Suppressor macrophage (primary cell): ENCODE results near the gene CLEC12A.
"Not testable (repeated sequence)": the region's sequence is repeated elsewhere in the genome, so short reads cannot be mapped to it uniquely, and the experiment has no call there.

Experiments
- DNase-seq, 4 experiments: peaks; one replicate each; pipeline ENCODE4 v3.0.0-alpha.2; 2020 to 2022
- total RNA-seq, 17 experiments: gene quantifications; one replicate each; lab custom pipeline; 2026; ENCODE audit warnings: mixed read lengths in 6 of 17, inconsistent platforms in 3 of 17; lab: John Stamatoyannopoulos, UW

CLEC12A gene
- total RNA-seq, result 3.5 to 59.2 (median 13.3) reads per million in 17 experiments

DNA sequence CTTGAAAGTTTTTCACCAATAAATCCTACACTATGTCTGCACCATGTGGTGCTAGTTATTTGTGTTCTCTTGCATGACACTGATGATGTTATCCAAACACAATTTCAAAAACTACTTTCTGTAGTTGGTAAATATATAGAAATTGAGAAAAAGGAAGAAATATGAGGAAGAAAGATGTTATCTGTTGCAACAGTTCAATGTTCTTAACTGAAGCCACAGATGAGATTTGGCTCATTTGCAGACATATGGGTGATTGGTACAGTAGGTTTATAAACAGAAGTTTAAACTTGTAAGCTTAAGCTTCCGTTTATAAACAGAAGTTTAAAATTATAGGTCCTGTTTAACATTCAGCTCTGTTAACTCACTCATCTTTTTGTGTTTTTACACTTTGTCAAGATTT, at the start of gene CLEC12A:
CLEC12A (plus strand) TSS at position 229 of the 400 bp plus-strand sequence. CDS start 188 bp downstream, outside the sequence.
- peak; percentile 39 to 82 (median 68) for DNase-seq

DNA sequence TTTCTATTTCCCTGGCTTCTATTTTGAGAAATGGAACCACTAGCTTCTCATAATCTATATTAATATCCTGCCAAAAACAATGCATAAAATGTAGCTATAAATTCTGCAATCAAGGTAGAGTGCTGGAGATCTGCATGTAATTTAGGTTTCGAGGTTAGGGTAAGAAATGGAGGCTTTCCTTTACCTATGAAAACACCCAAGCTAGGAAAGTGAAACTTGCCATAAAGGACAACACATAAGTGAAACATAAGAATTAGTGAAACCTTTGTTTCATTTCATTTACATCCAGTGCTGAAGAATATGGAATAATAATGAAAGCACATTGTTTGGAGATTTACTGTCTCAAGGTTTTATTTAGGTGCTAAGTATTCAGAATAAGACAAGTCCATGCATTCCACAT, 48.8 kb upstream of the CLEC12A start:
- DNase-seq, result no peak

DNA sequence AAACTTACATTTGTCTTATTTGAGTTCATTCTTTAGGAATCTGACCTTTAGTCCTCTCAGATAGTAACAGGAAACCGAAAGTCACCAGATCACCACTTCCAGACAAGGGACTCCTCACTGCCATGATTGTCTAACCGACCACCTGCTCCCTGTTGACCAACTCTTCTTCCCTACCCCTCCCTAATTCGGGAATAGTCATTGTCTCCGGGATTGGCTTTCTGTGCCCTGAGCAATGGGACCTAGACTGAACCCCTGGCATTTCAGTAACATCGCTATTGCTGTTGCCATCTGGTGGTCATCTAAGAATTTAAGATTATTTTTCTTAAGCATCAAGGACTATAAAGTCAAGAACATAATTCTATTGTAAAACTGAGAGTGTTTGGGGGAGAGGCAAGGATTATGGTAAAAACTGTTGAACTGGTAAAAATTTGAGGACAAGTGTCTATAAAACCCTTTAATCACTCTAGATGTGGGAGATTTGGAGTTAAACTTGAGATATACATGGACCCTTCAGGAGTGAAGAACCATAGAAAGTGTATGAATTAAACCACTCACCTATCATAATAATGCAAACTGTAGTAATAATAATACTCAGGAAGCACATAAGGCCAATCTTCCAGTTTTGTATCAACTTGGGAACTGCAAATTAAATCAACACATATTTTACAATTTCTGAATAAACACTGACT, 45.4 kb upstream of the CLEC12A start:
- peak in 3 of 4 experiments; percentile 41 to 72 (median 62) for DNase-seq

DNA sequence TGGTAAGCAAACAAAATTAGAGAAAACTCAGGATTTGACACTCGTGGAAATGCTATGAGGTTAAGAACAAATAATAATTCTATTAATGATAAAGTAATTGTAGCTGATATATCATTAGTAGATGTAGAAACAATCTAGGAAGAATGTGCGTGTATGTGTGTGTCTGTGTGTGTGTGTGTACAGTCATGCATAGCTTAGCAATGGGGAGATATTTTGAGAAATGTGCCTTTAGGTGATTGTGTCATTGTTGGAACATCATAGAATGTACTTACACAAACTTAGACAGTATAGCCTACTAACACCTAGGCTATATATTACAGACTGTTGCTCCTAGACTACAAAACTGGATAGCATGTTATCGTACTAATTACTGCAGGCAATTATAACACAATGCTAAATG, 44.3 kb upstream of the CLEC12A start:
- DNase-seq, result no peak

DNA sequence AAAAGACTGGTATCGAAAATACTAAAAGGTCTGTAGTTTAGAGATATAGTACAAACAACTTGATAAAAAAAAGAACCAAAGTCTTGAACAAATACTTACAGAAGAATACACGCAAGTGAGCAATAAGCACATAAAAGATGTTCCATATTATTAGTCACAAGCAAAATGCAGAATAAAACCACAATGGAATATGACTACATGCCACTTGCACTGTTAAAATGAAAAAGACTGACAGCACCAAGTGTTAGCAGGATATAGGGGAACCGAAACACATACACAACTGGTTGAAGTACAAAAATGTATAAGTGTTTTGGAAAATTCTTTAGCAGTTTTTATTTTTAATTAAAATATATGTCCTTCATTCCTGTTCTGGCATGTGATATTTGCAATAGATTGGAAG, 42.6 kb upstream of the CLEC12A start:
- DNase-seq, result peak in 3 of 4 experiments; percentile 21 to 51 (median 46)

DNA sequence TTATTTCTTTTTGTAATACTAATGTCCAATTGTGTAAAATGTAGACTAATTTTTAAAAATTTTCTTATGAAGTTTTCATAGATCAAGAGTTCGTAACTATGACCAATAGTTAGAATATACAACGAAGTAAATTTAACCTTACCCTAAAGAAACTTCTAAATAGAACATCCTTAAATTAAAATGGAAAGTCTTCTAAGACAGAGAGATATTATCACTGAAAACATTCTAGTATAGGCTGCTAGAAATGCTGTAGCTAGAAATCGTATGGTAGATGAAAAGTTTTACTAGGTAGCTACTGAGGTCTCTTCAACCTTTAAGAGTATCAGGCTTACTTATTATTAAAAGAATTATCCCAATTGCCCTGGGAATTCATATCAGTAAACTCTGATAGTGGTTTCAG, 40.0 kb upstream of the CLEC12A start:
- DNase-seq, result no peak

DNA sequence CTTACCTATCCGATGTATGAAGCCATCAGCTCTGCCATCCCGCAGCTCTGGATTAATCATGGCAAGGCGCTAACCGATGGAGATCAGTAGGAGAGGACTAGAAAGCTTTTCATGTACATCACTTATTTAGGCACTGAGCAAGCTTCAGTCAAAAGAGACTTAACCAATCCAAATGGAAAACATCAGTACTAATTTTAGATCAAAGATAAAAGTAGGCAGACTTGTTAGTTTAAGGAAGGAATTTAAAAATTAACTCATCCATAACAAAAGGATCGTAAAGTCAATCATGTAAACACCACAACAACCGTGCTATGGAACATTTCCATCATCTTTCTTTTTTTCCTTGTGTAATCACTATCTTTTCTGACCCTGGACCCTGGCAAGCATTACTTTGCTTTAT, 38.9 kb upstream of the CLEC12A start, which contains the start of gene CLEC2A:
CLEC2A (minus strand) TSS at position 101 of the 400 bp plus-strand sequence; CDS start at position 60, 41 bp downstream.
- no peak for DNase-seq

DNA sequence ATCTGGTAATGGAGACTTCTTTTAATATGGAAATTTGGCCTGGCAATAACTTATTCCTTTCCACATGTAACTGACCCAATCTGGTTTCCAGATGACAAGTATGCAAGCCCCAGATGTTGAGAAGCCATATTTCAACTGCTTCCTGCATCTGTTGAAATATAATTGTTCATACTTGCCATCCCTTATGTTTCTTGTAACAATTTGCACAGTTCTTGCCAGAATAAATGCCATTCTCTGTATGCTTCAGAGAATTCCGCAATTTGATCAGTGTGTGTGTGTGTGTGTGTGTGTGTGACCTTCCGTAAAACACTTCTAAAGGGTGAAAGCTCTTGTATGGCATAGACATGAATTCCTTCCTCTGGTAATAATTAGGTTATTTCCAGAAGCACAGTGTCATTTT, 37.3 kb upstream of the CLEC12A start:
- peak in 2 of 4 experiments; percentile 15 to 35 for DNase-seq

DNA sequence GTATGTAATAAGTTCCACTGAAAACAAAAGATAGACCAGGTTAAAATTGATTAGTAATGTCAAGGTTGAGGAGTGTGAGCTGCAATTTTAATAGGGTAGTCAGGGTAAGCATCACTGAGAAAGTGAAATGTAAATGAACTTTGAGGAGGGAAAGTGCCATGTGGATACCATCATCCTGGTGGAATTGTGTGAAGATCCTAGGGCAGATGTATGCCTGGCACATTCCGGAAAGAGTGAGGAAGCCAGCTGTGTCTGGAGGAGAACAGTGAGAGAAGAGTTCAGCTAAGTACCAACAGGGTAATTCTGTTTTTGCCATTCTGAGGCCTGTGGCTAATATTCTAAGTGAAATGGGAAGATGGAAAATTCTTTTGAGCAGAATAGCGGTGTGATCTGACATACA, 36.2 kb upstream of the CLEC12A start:
- no peak for DNase-seq

DNA sequence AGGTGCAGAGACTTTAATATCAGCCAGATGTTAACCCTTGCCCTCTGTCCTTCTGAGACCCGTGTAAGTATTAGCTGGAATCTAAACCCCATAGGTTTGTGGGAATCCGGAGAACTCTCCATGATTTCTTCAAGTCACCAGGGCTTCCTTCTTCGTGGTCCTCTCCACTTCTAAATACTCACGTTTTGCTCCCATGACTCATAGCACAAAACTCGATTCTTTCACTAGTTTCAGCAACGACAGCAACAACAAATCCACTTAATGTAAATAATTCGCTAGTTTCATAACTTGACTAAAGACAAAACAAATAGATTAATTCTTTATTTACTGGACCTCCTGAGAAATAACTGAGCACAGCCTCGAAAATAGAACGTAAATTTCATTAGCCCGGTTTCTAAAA, 34.6 kb upstream of the CLEC12A start:
- peak in 2 of 4 experiments; percentile 28 for DNase-seq

DNA sequence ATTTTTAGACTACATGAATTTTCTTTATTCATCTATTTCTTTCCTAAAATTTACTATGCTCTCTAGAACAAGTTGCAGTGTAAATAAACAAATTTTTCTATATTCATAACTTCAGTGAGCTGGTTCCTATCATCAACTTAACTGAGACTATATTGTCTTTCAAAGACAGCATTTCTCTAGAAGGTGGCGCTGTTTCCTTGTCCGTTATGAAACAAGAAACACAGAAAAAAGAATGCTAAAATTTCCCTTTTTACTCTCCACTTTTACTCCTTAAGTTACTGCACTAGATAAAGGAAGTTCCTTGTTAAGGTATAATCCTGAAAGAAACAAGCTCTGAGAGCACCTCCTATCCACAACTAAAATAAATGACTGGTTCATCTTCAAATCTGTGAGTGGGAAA, 30.8 kb upstream of the CLEC12A start:
- peak; percentile 35 to 80 (median 56) for DNase-seq

DNA sequence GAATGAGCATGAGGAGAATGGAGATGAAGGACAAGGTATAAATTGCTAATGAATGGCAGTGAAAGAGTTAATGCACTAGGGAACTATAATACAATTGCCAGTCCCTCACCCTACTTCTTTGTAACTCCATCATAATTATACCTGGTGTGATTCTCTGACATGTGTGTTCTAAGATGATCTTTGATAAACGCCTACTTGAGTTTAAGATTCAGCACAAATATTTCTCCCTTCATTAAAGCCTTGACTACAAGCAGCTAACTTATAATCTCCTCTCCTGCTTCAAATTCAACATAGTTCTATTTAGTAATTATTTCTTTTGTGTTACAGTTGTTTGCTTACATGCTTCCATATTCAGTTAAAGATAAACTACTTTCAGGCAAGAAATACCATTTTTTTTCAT, 29.4 kb upstream of the CLEC12A start:
- no peak for DNase-seq

DNA sequence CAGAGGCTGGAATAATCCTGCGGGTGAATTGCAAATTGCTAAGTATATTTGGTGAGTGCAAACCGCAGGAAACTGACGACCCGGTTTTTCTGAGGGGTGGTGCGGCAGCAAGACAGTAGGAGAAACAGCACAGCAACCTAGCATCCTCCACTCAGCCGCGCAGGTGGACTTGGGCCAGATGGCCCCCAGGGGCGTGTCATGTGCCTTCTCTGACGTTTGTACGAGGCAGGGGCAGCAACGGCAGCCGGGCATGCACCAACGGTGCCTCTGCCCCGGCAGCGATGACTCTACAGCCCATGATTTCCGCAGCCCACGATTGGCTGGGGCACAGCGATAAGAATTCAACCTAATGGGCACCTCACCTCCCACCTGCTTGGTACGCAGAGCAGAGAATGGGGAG, 28.0 kb upstream of the CLEC12A start:
- DNase-seq, result peak in 3 of 4 experiments; percentile 60 to 80 (median 67)

DNA sequence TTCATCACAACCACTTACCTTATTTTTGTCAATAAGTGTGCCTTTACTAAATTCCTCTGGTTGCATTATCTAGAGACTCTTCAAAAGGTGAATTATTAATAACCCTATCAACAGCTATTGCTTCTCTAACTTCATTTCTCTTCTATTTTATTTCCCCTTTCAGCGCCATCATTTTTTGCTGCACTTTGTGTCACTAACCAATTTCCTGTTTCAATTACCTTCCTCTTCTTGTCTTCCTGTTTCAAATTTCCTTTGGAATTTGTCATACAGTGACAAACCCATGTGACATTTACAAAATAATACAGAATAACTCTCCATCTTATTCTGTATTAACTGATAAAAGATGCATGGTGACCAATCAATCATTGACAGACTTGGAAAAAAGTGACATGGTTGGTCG, 26.8 kb upstream of the CLEC12A start:
- peak in 3 of 4 experiments; percentile 11 to 71 (median 70) for DNase-seq

DNA sequence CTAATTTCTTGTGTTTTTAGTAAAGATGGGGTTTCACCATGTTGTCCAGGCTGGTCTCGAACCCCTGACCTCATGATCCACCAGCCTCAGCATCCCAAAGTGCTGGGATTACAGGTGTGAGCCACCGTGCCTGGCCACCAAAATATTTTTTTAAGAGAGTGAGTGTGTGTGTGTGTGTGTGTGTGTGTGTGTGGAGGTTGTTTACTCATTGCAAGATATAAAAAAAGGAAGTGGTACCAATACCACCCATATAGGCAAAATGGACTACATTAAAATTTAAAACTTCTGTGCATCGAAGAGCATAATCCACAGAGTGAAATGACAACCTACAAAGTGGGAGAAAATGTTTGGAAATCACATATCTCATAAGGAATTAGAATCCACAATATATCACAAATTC, 23.5 kb upstream of the CLEC12A start:
- peak in 1 of 4 experiments; percentile 30 for DNase-seq

DNA sequence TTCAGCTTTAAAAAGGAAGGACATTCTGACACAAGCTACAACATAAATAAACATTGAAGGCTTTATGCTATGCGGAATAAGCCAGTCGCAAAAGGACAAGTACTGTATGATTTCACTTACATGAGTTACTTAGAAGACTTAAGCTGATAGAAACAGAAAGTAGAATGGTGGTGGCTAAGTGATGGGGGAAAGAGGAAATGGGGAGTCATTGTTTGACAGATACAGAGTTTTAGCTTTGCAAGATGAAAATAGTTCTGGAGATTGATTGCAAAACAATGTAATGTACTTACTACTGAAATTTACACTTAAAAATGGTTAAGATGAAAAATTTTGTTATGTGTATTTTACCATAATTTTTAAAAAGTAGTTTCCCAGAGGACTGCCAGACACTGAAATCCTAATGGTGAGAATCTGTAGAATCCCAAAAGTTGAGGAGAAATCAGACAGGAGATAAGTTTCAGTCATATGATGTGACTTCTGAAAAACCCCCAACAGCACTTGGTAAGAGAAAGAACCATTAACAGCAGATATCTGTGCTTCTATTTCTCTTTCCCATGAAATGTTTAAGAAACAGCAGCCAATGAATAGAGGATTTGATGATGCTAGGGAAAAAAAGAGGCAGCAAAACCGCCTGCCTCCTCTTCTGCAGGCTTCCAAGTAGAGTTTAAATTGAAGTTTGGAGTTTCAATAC, 22.5 kb upstream of the CLEC12A start:
- peak in 2 of 4 experiments; percentile 73 to 74 for DNase-seq

DNA sequence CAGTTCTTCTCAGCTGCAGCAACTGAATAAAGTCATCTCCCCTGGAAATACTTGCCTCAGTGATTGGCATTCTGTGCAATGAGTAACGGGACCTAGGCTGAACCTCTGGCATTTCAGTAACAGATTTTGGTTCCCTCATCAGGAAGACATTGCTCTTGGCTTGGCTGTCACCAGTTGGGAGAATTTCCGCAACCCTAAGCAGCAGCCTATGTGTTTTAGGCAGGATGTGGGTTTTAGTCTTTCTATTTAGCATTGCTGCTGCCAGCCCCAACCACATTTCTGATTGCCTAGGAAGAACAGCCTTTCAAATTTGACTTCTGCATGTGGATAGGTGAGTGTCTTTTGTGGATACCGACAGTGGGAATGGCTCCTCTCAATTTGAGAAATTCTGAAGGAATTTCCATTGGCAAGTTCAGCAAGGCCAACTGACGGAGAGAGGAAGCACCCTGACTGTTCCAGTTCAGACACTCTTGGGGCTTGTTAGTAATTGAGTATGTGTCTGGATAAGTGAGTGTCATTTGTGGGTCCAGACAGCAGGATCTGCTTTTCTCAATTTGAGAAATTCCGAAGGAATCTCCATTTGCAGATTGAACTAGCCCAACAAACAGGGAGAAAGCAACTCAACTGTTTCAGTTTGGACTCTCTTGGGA, 20.1 kb upstream of the CLEC12A start:
- peak; percentile 34 to 57 (median 44) for DNase-seq

DNA sequence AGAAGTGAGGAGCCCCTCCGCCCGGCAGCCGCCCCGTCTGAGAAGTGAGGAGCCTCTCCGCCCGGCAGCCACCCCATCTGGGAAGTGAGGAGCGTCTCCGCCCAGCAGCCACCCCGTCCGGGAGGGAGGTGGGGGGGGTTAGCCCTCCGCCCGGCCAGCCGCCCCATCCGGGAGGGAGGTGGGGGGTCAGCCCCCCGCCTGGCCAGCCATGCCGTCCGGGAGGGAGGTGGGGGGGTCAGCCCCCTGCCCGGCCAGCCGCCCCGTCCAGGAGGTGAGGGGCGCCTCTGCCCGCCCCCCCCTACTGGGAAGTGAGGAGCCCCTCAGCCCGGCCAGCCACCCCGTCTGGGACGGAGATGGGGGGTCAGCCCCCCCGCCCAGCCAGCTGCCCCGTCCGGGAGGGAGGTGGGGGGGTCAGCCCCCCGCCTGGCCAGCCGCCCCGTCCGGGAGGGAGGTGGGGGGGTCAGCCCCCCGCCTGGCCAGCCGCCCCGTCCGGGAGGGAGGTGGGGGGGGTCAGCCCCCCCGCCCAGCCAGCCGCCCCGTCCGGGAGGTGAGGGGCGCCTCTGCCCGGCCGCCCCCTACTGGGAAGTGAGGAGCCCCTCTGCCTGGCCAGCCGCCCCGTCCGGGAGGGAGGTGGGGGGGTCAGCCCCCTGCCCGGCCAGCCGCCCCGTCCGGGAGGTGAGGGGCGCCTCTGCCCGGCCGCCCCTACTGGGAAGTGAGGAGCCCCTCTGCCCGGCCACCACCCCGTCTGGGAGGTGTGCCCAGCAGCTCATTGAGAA, 18.1 kb upstream of the CLEC12A start:
- not testable (repeated sequence) for DNase-seq

DNA sequence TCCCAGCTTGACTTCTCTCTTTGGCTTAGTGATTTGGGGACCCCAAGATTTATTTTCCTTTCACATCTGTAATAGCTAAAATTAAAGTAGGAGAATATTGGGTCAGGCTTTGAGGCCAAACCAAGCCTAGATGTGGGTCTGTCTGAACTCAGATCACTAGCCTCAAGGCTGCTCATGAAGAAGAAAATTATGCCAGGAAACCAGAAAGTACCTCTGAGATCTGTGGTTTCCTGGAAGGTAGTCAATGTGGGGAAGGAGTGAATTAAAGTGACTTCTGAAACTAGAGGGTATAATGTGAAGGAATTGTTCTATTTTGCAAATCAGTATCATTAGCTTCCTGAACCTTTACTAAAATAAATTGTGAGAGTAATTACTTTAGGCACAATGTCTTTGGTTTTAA, 13.4 kb upstream of the CLEC12A start:
- no peak for DNase-seq

DNA sequence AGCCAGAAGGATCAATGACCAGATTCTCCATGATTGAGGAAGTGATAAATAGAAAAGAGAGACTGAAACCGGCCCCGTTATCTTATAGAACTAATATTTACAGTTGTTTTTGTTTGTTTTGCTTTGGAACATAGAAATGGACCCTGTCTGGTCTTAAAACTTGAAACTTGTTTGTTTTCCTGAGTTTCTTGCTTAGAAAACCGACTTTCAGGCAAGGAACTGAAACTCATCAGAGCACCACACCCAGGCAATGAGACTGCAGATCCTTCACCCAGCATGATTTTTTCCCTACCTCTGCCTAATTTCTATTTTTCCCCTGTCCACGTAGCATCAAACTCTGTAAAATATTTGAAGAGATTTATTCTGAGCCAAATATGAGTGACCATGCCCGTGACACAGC, 10.6 kb upstream of the CLEC12A start:
- peak in 2 of 4 experiments; percentile 29 to 55 for DNase-seq

DNA sequence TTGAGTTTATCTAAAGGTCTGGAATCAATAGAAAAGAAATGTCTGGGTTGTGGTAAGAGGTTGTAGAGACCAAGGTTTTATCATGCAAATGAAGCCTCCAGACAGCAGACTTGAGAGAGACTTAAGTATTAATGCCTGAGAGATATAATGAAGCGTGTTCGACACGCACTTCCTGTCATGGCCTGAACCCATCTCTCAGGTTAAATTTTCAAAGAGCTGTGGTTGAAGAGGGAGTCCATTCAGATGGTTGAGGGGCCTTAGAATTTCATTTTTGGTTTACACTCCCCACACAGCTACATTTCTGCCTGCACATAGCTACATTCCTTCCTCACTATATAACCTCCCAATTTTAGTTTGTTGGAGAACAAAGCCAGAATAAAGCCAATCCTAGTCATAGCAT, 10.1 kb upstream of the CLEC12A start:
- no peak for DNase-seq

DNA sequence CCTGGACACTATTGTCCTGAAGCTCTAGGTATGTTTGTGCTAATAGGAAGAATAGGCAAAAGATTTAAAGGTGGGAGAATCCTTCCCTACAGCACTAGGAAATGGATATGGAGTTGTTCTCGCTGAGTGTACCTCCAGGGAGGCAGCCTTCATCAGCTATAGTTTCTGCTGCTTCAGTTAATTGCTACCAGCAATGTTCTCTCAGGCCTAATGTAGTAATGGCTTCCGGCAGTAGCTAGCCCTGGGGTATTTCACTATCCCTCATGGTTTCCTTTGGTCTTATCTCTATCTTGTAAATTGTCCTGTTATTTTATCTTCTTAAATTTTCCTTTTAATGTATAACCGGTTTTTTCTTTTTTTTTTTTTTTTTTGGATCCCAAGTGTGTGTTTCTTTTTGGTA, 9.3 kb upstream of the CLEC12A start:
- no peak for DNase-seq

DNA sequence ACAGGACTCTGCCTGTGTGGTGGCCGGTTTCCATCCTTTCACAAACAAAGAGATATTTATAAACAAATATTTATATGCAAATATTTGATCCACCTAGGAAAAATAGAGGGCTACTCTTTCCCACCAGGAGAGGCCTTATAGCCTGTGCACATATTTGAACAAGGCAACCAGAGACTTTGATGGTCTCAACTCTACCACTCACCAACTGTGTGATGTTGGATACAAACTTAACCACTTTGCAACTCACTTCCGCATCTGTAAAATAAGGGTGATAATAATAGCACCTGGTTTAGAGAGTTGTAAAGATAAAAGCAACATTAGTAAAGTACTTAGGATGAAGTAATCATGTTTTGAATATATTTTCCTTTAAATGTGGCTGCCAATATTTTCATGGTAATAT, 1.5 kb upstream of the CLEC12A start:
- DNase-seq, result no peak
